ENCODE results near the gene TGFBI.

Gene TGFBI

DNA sequence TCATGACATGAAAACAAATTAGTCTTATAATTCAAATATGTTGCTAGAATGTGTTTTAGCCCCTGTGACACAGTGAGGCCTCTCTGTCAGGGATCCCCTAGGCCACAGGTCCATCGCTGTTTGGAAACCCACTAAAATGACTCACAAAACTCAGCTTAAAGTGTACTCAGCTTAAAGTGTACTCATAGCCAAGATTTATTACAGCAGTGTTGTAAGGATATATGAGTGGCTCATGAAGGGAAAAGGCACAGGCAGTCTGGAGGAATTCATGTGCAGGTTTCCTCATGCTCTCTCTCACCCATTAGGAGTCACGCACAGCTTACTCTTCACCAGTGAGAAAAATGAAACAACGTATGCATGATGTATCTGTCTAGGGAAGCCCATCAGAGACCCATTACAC, 24.4 kb upstream of the TGFBI start:
- no peak for TF ChIP-seq POLR2A (IDR thresholded peaks at IDR 0.05; ENCODE audit: extremely low read depth, insufficient read length)
- no peak for TF ChIP-seq MAX (IDR thresholded peaks at IDR 0.05; ENCODE audit: low read depth, low read length)
- no peak for TF ChIP-seq MYC (IDR thresholded peaks at IDR 0.05; ENCODE audit: low read depth, low read length)
- TF ChIP-seq CTCF (IDR thresholded peaks at IDR 0.05; ENCODE audit: low read depth, low read length): no peak
- DNase-seq (ENCODE audit: low read depth): no peak
- no peak overlapping the region for H3K4me3 ChIP-seq (ENCODE audit: low read depth, low read length)

DNA sequence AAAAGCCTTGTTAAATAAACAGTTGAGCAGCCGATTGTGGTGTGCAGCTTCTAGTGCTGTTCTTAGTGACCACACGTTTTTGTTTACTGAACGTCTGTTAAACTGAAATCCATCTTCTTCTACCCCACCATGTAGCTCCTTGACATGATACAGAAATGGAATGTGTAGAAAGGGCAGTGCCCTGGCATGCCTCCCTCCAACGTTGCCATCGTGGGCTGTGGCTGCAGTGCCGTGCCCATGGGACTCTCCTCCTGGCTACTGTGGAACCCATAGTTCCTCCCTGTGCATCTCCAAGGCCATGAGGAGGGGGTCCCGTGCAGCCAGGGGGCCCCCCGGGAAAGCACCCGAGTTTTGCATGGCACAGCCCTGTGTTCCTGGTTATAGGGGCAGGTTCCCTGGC, 23.3 kb upstream of the TGFBI start:
- TF ChIP-seq MAX (IDR thresholded peaks at IDR 0.05; ENCODE audit: low read depth, low read length): no peak
- TF ChIP-seq CTCF (IDR thresholded peaks at IDR 0.05; ENCODE audit: low read depth, low read length): no peak
- no peak for TF ChIP-seq MYC (IDR thresholded peaks at IDR 0.05; ENCODE audit: low read depth, low read length)
- H3K4me3 ChIP-seq (ENCODE audit: low read depth, low read length): no peak overlapping the region
- no peak for DNase-seq (ENCODE audit: low read depth)

DNA sequence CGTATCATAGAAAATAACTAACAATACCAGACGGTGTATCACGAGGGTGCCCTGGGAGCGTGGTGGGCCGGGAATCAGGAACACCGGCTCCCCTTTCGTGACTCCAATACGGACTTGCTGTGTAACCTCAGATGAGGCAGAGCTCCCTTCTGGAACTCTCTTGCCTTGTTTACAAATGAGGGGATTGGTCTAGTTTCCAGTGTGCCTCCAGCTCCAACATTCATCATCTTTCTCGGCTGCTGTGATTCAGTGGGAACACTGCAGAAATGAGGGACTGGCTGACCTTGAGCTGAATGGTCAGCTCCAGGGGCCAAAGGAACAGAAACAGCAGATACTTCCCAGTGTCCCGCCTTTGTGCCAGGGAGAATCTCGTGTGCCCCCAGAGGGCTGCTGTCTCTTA, 22.6 kb upstream of the TGFBI start:
- H3K4me3 ChIP-seq (ENCODE audit: low read depth, low read length): no peak overlapping the region
- no peak for DNase-seq (ENCODE audit: low read depth)
- no peak for TF ChIP-seq POLR2A (IDR thresholded peaks at IDR 0.05; ENCODE audit: extremely low read depth, insufficient read length)
- no peak for TF ChIP-seq MYC (IDR thresholded peaks at IDR 0.05; ENCODE audit: low read depth, low read length)
- no peak for TF ChIP-seq MAX (IDR thresholded peaks at IDR 0.05; ENCODE audit: low read depth, low read length)
- no peak for TF ChIP-seq CTCF (IDR thresholded peaks at IDR 0.05; ENCODE audit: low read depth, low read length)

GRCh38 chr5:136006761-136007251, 22.0 kb upstream of the TGFBI start:
- H3K4me3 ChIP-seq (ENCODE audit: low read depth, low read length): no peak overlapping the region
- TF ChIP-seq MYC (IDR thresholded peaks at IDR 0.05; ENCODE audit: low read depth, low read length) (no peak), MAX (IDR thresholded peaks at IDR 0.05; ENCODE audit: low read depth, low read length) (no peak), CTCF (IDR thresholded peaks at IDR 0.05; ENCODE audit: low read depth, low read length) (no peak), POLR2A (IDR thresholded peaks at IDR 0.05; ENCODE audit: extremely low read depth, insufficient read length) (no peak)
- DNase-seq (ENCODE audit: low read depth): no peak

- no peak overlapping the region for H3K4me3 ChIP-seq (ENCODE audit: low read depth, low read length)
- DNase-seq (ENCODE audit: low read depth): no peak
- TF ChIP-seq MAX (IDR thresholded peaks at IDR 0.05; ENCODE audit: low read depth, low read length): no peak
- TF ChIP-seq CTCF (IDR thresholded peaks at IDR 0.05; ENCODE audit: low read depth, low read length): no peak
- no peak for TF ChIP-seq MYC (IDR thresholded peaks at IDR 0.05; ENCODE audit: low read depth, low read length)
- no peak for TF ChIP-seq POLR2A (IDR thresholded peaks at IDR 0.05; ENCODE audit: extremely low read depth, insufficient read length)
Observed at GRCh38 chr5:136007271-136007670, 21.5 kb upstream of the TGFBI start.

Data from NB4 (cell line).